WTC11 (cell line): ENCODE results near the gene NEFH. TPM values are rescaled to one million over a fixed set of nuclear protein-coding genes. Genes with fewer than 3 reads are reported as not detected.

Experiments used
- ATAC-seq: fragments of 200-7000 bp; cut with Tn5 transposase; 2 replicates; pipeline ENCODE4 v1.10.0; 2021; ENCODE audit warnings: mild to moderate bottlenecking, moderate library complexity
- CTCF ChIA-PET: fragments of 300-600 bp; sonication (Branson Sonifier 250); formaldehyde crosslinking; loops from one replicate; lab custom pipeline; 2021; ENCODE audit warnings: antibody characterized with exemption; lab: Charles Lee
- POLR2A ChIA-PET: fragments of 350-600 bp; sonication (Branson Sonifier 250); formaldehyde crosslinking; loops from one replicate; lab custom pipeline; 2021; ENCODE audit warnings: antibody characterized with exemption; lab: Charles Lee
- DNase-seq: peaks from one replicate; pipeline ENCODE4 v3.0.0; 2021; ENCODE audit warnings: low spot score
- H3K27ac Mint-ChIP-seq: 2 replicates; pipeline ENCODE4 v1.8.0; 2021; ENCODE audit warnings: mixed read lengths
- H3K27me3 Mint-ChIP-seq: 2 replicates; pipeline ENCODE4 v1.8.0; 2021; ENCODE audit warnings: low read depth, mild to moderate bottlenecking, moderate library complexity, mixed read lengths
- H3K36me3 Mint-ChIP-seq: 2 replicates; pipeline ENCODE4 v1.8.0; 2021; ENCODE audit warnings: mixed read lengths
- H3K4me1 Mint-ChIP-seq: 2 replicates; pipeline ENCODE4 v1.8.0; 2022; ENCODE audit warnings: mixed read lengths
- H3K4me3 Mint-ChIP-seq: 2 replicates; pipeline ENCODE4 v1.8.0; 2021; ENCODE audit warnings: mild to moderate bottlenecking, moderate library complexity, mixed read lengths
- H3K9me3 Mint-ChIP-seq: 2 replicates; pipeline ENCODE4 v1.8.0; 2021; ENCODE audit warnings: mixed read lengths
- CBFB ChIP-seq: sonication (generic); formaldehyde crosslinking; IDR thresholded peaks from 2 replicates; pipeline ENCODE4 v1.8.1; 2022; ENCODE audit warnings: mild to moderate bottlenecking, low read depth, missing genetic modification reagents
- EMX1 ChIP-seq: fragments of 250-450 bp; sonication (Bioruptor Pico); IDR thresholded peaks from 2 replicates; pipeline ENCODE4 v1.8.0; 2021; ENCODE audit warnings: mild to moderate bottlenecking
- ESRRA ChIP-seq: sonication (generic); formaldehyde crosslinking; IDR thresholded peaks from 2 replicates; pipeline ENCODE4 v1.8.1; 2022; ENCODE audit warnings: mild to moderate bottlenecking, missing genetic modification reagents, borderline replicate concordance
- ETV6 ChIP-seq: sonication (generic); formaldehyde crosslinking; IDR thresholded peaks from 2 replicates; pipeline ENCODE4 v1.8.1; 2022; ENCODE audit warnings: mild to moderate bottlenecking, missing genetic modification reagents
- FOXP1 ChIP-seq: sonication (generic); formaldehyde crosslinking; IDR thresholded peaks from 2 replicates; pipeline ENCODE4 v1.8.0; 2022; ENCODE audit warnings: missing genetic modification reagents, mild to moderate bottlenecking, moderate library complexity, borderline replicate concordance
- GABPB1 ChIP-seq: sonication (generic); formaldehyde crosslinking; IDR thresholded peaks from 2 replicates; pipeline ENCODE4 v1.8.1; 2023; ENCODE audit warnings: mild to moderate bottlenecking, missing genetic modification reagents
- JUN ChIP-seq: sonication (generic); formaldehyde crosslinking; IDR thresholded peaks from 2 replicates; pipeline ENCODE4 v1.8.0; 2023; ENCODE audit warnings: mild to moderate bottlenecking, missing genetic modification reagents
- NFE2L1 ChIP-seq: sonication (generic); formaldehyde crosslinking; IDR thresholded peaks from 2 replicates; pipeline ENCODE4 v1.8.1; 2023; ENCODE audit warnings: missing genetic modification reagents
- NR1H2 ChIP-seq: sonication (generic); formaldehyde crosslinking; IDR thresholded peaks from 2 replicates; pipeline ENCODE4 v1.9.0; 2021; ENCODE audit warnings: mild to moderate bottlenecking, moderate library complexity, missing genetic modification reagents
- SMAD3 ChIP-seq: sonication (generic); formaldehyde crosslinking; IDR thresholded peaks from 2 replicates; pipeline ENCODE4 v1.8.0; 2022; ENCODE audit warnings: missing genetic modification reagents, mild to moderate bottlenecking, borderline replicate concordance
- SOX15 ChIP-seq: fragments of 250-450 bp; sonication (Bioruptor Pico); IDR thresholded peaks from 2 replicates; pipeline ENCODE4 v1.9.0; 2021; ENCODE audit warnings: mild to moderate bottlenecking
- TEAD1 ChIP-seq: sonication (generic); formaldehyde crosslinking; IDR thresholded peaks from 2 replicates; pipeline ENCODE4 v1.8.0; 2022; ENCODE audit warnings: mild to moderate bottlenecking, missing genetic modification reagents
- TEAD4 ChIP-seq: sonication (generic); formaldehyde crosslinking; IDR thresholded peaks from 2 replicates; pipeline ENCODE4 v1.8.0; 2022; ENCODE audit warnings: mild to moderate bottlenecking, missing genetic modification reagents
- ZNF121 ChIP-seq: sonication (generic); formaldehyde crosslinking; IDR thresholded peaks from 2 replicates; pipeline ENCODE4 v1.8.0; 2023; ENCODE audit warnings: missing genetic modification reagents
- ZNF232 ChIP-seq: sonication (generic); formaldehyde crosslinking; IDR thresholded peaks from 2 replicates; pipeline ENCODE4 v1.8.0; 2022; ENCODE audit warnings: mild to moderate bottlenecking, missing genetic modification reagents
- ZNF317 ChIP-seq: sonication (generic); formaldehyde crosslinking; IDR thresholded peaks from 2 replicates; pipeline ENCODE4 v1.8.1; 2023; ENCODE audit warnings: low read depth, mild to moderate bottlenecking, moderate library complexity, missing genetic modification reagents, borderline replicate concordance
- total RNA-seq: library from RNA; stranded (reverse); gene quantifications from 3 replicates; pipeline ENCODE4 v1.2.3, GENCODE V29; 2021
- TF ChIP-seq, protein P1 (sequence below): sonication (generic); formaldehyde crosslinking; IDR thresholded peaks from 2 replicates; pipeline ENCODE4 v1.8.1; 2022; ENCODE audit warnings: low read depth, missing genetic modification reagents, borderline replicate concordance
- TF ChIP-seq, protein P2 (sequence below): sonication (generic); formaldehyde crosslinking; IDR thresholded peaks from 2 replicates; pipeline ENCODE4 v1.8.0; 2023; ENCODE audit warnings: mild to moderate bottlenecking, missing genetic modification reagents
- TF ChIP-seq, protein P3 (sequence below): sonication (generic); formaldehyde crosslinking; IDR thresholded peaks from 2 replicates; pipeline ENCODE4 v1.8.0; 2023; ENCODE audit warnings: missing genetic modification reagents
- TF ChIP-seq, protein P4 (sequence below): sonication (generic); formaldehyde crosslinking; IDR thresholded peaks from 2 replicates; pipeline ENCODE4 v1.8.0; 2022; ENCODE audit warnings: mild to moderate bottlenecking, missing genetic modification reagents
- TF ChIP-seq, protein P5 (sequence below): fragments of 200-600 bp; IDR thresholded peaks from 2 replicates; pipeline ENCODE4 v1.8.0; 2022; ENCODE audit warnings: antibody characterized with exemption

The NEFH gene
- total RNA-seq, 1 experiment from 2014 or later = 2.6 TPM

DNA sequence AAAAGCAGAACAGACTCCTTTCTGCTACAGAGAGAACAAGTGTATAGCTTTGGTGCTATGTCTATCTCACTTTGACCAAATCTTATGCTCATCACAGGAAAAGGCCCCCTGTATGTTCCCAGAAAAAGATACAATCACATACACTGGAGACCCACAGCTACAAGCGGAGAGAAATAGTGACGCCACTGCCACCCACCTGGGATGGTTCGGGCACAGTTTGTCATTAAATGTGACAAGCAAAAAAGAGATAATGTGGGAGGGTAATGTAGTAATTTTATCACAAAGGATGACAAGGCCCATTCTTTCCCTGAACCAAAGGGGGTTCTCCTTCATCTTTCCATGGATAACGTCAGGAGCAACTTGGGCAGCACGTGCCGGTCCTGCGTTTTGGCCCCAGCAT, 41.5 kb downstream of the NEFH start (continued):
- TF ChIP-seq, protein P1, sequence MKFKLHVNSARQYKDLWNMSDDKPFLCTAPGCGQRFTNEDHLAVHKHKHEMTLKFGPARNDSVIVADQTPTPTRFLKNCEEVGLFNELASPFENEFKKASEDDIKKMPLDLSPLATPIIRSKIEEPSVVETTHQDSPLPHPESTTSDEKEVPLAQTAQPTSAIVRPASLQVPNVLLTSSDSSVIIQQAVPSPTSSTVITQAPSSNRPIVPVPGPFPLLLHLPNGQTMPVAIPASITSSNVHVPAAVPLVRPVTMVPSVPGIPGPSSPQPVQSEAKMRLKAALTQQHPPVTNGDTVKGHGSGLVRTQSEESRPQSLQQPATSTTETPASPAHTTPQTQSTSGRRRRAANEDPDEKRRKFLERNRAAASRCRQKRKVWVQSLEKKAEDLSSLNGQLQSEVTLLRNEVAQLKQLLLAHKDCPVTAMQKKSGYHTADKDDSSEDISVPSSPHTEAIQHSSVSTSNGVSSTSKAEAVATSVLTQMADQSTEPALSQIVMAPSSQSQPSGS (CRISPR knock-in tag) = no peak

DNA sequence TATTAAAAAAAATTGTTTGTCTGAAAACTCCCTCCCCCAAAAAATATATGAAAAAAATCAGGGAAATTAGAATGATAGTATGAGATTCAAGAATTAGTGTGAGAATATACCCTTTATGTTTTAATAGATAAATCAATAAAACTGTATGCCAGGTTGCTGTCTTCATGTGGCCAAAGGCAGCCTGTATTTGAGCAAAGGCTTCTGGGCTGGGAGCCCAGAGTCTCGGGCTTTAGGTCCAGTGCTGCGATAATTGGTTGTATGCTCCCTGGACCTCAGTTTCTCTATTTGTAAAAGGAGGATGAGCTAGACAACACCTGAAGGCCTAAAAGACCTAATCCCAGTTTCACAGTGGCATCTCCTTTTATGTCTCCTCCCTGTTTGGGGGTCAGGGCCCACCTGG, 43.7 kb downstream of the NEFH start:
- ATAC-seq (no peak), DNase-seq (no peak)
- no peaks in the 10 kb centered on the region for H3K27me3 Mint-ChIP-seq
- CTCF ChIA-PET = interaction anchor here (0.7 to 1.9 kb wide), 11 partner anchors 13 to 155 kb away, joined by 3 to 42 read pairs (median 7); partner anchors contain the start of genes AP1B1, NEFH and THOC5
- no peak for TF ChIP-seq NR1H2 (CRISPR knock-in tag)
- TF ChIP-seq TEAD4 (CRISPR knock-in tag) = no peak
- TF ChIP-seq, protein P2, sequence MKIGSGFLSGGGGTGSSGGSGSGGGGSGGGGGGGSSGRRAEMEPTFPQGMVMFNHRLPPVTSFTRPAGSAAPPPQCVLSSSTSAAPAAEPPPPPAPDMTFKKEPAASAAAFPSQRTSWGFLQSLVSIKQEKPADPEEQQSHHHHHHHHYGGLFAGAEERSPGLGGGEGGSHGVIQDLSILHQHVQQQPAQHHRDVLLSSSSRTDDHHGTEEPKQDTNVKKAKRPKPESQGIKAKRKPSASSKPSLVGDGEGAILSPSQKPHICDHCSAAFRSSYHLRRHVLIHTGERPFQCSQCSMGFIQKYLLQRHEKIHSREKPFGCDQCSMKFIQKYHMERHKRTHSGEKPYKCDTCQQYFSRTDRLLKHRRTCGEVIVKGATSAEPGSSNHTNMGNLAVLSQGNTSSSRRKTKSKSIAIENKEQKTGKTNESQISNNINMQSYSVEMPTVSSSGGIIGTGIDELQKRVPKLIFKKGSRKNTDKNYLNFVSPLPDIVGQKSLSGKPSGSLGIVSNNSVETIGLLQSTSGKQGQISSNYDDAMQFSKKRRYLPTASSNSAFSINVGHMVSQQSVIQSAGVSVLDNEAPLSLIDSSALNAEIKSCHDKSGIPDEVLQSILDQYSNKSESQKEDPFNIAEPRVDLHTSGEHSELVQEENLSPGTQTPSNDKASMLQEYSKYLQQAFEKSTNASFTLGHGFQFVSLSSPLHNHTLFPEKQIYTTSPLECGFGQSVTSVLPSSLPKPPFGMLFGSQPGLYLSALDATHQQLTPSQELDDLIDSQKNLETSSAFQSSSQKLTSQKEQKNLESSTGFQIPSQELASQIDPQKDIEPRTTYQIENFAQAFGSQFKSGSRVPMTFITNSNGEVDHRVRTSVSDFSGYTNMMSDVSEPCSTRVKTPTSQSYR (CRISPR knock-in tag) = no peak
- no peak for TF ChIP-seq ESRRA (CRISPR knock-in tag)
- TF ChIP-seq SOX15 (CRISPR knock-in tag) = no peak
- TF ChIP-seq, protein P3, sequence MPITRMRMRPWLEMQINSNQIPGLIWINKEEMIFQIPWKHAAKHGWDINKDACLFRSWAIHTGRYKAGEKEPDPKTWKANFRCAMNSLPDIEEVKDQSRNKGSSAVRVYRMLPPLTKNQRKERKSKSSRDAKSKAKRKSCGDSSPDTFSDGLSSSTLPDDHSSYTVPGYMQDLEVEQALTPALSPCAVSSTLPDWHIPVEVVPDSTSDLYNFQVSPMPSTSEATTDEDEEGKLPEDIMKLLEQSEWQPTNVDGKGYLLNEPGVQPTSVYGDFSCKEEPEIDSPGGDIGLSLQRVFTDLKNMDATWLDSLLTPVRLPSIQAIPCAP (CRISPR knock-in tag) = no peak
- TF ChIP-seq SMAD3 (CRISPR knock-in tag) = no peak
- TF ChIP-seq ETV6 (CRISPR knock-in tag) = no peak
- TF ChIP-seq ZNF232 = no peak
- no peak for TF ChIP-seq JUN
- TF ChIP-seq CBFB (CRISPR knock-in tag) = no peak
- no peak for TF ChIP-seq ZNF317 (CRISPR knock-in tag)
- TF ChIP-seq GABPB1 (CRISPR knock-in tag) = no peak
- no peak for TF ChIP-seq FOXP1
- TF ChIP-seq EMX1 (CRISPR knock-in tag) = no peak
- TF ChIP-seq, protein P4, sequence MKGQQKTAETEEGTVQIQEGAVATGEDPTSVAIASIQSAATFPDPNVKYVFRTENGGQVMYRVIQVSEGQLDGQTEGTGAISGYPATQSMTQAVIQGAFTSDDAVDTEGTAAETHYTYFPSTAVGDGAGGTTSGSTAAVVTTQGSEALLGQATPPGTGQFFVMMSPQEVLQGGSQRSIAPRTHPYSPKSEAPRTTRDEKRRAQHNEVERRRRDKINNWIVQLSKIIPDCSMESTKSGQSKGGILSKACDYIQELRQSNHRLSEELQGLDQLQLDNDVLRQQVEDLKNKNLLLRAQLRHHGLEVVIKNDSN (CRISPR knock-in tag) = no peak
- no peaks in the 10 kb centered on the region for H3K4me1 Mint-ChIP-seq
- POLR2A ChIA-PET = interaction anchor here (1.0 kb wide), 1 partner anchor 30 kb away, joined by 3 read pairs; the partner anchor contains the start of gene THOC5
- peaks cover 66% of the 10 kb centered on the region for H3K36me3 Mint-ChIP-seq
- no peaks in the 10 kb centered on the region for H3K9me3 Mint-ChIP-seq
- H3K4me3 Mint-ChIP-seq = no peak overlapping the region
- no peak overlapping the region for H3K27ac Mint-ChIP-seq

DNA sequence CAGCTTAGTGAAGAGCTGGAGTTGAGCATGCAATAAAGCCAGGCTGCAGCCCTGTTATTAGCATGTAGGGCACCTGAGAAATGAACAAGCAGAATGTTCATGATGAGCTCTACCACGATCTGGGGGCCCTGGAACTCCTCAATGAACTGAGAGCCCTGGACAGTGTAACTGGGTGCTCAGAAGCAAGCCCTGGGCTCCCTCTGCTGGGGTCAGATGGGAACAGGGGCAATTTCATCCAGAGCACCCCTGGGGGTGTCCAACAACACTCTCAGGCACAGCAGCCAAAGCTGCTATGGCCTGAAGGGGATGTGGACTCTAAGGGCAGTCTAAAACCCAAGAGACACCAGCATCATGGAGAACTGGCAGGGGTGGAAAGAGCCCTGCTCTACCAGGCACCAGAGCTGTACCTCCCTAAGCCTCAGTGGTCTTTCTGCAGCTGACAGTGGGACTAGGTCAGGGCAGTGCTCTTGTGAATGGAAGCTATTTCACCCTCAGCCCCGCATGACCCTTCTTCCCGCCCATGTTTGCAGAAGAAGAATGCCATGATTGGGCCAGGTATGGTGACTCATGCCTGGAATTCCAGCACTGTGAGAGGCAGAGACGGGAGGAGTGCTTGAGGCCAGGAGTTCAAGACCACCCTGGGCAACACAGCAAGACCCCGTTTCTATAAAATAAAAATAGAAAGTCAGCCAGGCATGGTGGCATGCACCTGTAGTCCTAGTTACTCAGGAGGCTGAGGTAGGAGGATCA, 44.6 kb downstream of the NEFH start:
- H3K27ac Mint-ChIP-seq = no peak overlapping the region
- peaks cover 61% of the 10 kb centered on the region for H3K36me3 Mint-ChIP-seq
- DNase-seq (peak; percentile 61), ATAC-seq (peak; percentile 93)
- no peaks in the 10 kb centered on the region for H3K9me3 Mint-ChIP-seq
- ChIA-PET POLR2A (interaction anchor here (1.0 kb wide), 1 partner anchor 29 kb away, joined by 3 read pairs; the partner anchor contains the start of gene THOC5), CTCF (interaction anchor here (0.7 to 1.9 kb wide), 11 partner anchors 14 to 156 kb away, joined by 3 to 42 read pairs (median 7); partner anchors contain the start of genes AP1B1, NEFH and THOC5)
- no peaks in the 10 kb centered on the region for H3K4me1 Mint-ChIP-seq
- H3K4me3 Mint-ChIP-seq = no peak overlapping the region
- H3K27me3 Mint-ChIP-seq = no peaks in the 10 kb centered on the region
- TF ChIP-seq TEAD1 (CRISPR knock-in tag) = no peak
- TF ChIP-seq NR1H2 (CRISPR knock-in tag) = no peak
- TF ChIP-seq, protein P5, sequence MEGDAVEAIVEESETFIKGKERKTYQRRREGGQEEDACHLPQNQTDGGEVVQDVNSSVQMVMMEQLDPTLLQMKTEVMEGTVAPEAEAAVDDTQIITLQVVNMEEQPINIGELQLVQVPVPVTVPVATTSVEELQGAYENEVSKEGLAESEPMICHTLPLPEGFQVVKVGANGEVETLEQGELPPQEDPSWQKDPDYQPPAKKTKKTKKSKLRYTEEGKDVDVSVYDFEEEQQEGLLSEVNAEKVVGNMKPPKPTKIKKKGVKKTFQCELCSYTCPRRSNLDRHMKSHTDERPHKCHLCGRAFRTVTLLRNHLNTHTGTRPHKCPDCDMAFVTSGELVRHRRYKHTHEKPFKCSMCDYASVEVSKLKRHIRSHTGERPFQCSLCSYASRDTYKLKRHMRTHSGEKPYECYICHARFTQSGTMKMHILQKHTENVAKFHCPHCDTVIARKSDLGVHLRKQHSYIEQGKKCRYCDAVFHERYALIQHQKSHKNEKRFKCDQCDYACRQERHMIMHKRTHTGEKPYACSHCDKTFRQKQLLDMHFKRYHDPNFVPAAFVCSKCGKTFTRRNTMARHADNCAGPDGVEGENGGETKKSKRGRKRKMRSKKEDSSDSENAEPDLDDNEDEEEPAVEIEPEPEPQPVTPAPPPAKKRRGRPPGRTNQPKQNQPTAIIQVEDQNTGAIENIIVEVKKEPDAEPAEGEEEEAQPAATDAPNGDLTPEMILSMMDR = 0 out of 2 replicates have a peak, but pooled peaks have one; percentile 30
- peak; percentile 81 for TF ChIP-seq ZNF121 (CRISPR knock-in tag)
- no peak for TF ChIP-seq NFE2L1
